GM21825 (cell line): ENCODE measurements around the gene PDE3B.
"Not testable (repeated sequence)": the region's sequence is repeated elsewhere in the genome, so short reads cannot be mapped to it uniquely, and the experiment has no call there.

ENCODE experiments used
- ATAC-seq: cut with Tn5 transposase; IDR thresholded peaks from one replicate; pipeline ENCODE4 v1.9.1; 2021; ENCODE audit warnings: mild to moderate bottlenecking, moderate library complexity; ENCODE audit not compliant: unreplicated experiment

Gene PDE3B

GRCh38 chr11:14673824-14674405 is 30.3 kb downstream of the PDE3B start:
- no peak for ATAC-seq

DNA sequence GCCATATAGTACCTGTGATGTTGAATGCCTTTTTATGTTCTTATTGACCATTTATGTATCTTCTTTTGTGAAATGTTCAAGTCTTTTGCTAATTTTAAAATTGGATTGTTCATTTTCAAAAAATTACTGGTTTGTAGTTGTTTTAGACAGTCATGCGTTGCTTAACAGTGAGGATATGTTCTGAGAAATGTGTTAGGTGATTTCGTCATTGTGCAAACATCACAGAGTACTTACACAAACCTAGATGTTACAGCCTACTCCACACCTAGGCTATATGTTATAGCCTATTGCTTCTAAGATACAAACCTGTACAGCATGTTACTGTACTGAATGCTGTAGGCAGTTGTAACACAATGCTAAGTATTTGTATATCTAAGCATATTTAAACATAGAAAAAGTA is 32.5 kb downstream of the PDE3B start:
- no peak for ATAC-seq

GRCh38 chr11:14677146-14677545 is 33.5 kb downstream of the PDE3B start:
- ATAC-seq = no peak

- no peak for ATAC-seq
Measured at GRCh38 chr11:14678350-14678749, 34.7 kb downstream of the PDE3B start.

DNA sequence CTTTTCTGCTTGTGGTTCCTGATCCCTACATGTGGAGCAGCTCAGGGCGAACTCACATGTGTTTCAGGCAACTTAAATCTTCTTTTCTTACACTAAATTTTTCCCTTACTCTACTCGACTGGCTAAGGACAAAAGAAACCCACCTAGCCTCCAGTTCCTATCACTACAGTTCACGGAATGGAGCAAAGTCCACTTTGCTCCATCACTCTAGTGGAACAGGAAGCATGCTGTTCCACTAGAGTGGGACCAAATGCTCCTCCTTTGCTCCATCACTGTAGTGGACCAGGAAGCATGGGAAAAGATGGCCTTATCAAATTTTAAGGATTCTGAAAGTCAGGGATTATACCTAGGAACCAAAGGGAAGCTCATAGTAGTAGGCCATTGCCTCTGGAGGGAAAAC is 36.1 kb downstream of the PDE3B start:
- no peak for ATAC-seq

GRCh38 chr11:14684234-14684915 is 40.8 kb downstream of the PDE3B start:
- not testable (repeated sequence) for ATAC-seq

GRCh38 chr11:14687456-14687855 is 43.9 kb downstream of the PDE3B start:
- no peak for ATAC-seq

- ATAC-seq = no peak
Measured at GRCh38 chr11:14687943-14688627, 44.5 kb downstream of the PDE3B start.

DNA sequence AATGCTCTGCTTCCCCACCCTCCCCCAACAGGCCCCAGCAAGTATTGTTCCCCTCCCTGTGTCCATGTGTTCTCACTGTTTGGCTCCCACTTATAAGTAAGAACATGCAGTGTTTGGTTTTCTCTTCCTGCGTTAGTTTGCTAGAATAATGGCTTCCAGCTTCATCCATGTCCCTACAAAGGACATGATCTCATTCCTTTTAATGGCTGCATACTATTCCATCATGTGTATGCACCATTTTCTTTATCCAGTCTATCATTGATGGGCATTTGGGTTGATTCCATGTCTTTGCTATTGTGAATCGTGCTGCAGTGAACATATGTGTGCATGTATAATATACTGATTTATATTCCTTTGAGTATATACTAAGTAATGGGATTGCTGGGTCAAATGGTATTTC is 52.1 kb downstream of the PDE3B start:
- ATAC-seq = not testable (repeated sequence)

GRCh38 chr11:14698771-14699170 is 55.2 kb downstream of the PDE3B start:
- ATAC-seq = no peak

GRCh38 chr11:14700593-14700992 is 57.0 kb downstream of the PDE3B start:
- ATAC-seq = no peak

GRCh38 chr11:14702760-14703159 is 59.2 kb downstream of the PDE3B start:
- no peak for ATAC-seq

GRCh38 chr11:14703731-14704130 is 60.1 kb downstream of the PDE3B start:
- ATAC-seq = no peak

DNA sequence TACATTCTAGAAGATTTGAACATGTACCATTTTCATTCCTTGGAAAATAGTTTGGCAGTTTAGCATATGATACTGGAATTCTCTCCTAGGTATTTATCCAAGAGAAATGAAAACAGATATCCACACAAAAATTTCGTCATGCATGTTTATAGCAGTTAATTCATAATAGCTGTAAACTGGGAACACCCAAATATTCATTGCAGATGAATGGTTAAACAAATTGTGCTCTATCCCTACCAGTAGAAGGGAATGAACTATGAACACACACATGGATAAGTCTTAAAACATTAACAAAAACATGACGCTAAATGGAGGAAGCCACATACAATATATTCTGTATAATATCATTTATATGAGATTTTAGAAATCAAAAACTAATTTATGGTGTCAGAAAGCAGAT is 61.5 kb downstream of the PDE3B start:
- ATAC-seq = no peak

DNA sequence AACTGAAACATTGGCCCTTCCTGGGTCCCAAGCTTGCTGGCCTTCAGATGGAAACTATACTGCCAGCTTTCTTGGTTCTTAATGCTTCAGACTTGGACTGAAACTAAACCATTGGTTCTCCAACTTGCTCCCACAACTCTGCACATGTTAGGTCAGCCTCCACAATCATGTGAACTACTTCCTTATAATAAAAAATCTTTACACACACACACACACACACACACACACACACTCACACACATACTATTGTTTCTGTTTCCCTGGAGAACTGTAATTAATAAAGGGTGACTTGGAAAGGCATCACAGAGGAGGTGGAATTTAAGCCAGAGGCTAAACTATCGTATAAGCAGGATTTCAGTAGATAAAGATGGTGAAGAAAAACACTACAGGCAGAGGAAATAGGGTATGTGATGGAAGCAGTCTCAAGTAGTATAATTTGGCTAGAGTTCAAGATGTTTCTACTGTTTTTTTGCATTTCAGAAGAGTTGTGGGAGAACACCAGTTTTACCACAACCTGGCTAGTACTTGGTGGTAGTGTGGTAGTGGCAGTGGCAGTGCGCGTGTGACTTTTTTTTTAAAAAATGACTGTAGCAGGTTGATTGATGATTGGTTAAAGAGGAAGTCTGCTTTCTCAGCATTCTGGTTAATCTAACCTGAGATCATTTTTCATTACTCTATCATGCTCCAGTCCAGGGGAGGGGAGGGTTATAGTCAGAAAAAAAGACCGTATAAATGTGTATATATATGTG is 70.1 kb downstream of the PDE3B start:
- ATAC-seq = no peak

DNA sequence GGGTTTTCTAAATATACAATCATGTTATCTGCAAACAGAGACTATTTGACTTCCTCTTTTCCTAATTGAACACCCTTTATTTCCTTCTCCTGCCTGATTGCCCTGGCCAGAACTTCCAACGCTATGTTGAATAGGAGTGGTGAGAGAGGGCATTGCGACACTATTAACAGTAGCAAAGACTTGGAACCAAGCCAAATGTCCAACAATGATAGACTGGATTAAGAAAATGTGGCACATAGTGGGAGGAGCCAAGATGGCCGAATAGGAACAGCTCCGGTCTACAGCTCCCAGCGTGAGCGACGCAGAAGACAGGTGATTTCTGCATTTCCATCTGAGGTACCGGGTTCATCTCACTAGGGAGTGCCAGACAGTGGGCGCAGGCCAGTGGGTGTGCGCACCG is 72.1 kb downstream of the PDE3B start:
- ATAC-seq = not testable (repeated sequence)

GRCh38 chr11:14722496-14722895 is 78.9 kb downstream of the PDE3B start:
- ATAC-seq = no peak

DNA sequence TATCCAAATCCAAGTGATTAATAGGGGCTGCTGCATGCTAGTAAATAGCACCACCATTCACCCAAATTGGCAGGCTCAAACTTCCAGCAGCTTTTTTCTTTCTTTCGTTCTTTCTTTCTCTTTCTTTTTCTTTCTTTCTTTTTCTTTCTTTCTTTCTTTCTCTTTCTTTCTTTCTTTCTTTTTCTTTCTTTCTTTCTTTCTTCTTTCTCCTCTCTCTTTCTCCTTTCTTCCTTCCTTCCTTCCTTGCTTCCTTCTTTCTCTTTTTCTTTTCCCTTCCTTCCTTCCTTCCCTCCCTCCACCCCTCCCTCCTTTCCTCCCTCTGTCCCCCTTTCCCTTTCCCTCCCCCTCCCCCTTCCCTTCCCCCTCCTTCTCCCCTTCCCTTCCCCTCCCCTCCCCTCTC is 81.5 kb downstream of the PDE3B start:
- no peak for ATAC-seq

DNA sequence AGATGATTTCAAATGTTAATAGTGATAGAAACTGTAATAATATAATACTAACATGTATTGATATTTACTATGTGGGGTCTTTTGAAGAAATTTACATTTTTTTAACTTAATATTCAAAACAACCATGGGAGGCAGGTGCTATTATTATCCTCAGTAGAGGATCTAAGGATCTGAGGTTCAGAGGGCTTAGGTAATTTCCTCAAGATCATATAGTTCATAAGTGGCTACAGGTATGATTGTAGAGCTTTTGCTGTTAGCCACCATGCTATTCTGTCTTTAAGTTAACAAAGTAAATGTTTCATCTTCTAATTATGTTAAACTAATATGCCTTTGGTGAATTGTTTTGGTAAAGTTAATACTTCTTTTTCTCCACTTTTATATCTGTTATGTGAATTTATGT is 83.6 kb downstream of the PDE3B start:
- no peak for ATAC-seq

DNA sequence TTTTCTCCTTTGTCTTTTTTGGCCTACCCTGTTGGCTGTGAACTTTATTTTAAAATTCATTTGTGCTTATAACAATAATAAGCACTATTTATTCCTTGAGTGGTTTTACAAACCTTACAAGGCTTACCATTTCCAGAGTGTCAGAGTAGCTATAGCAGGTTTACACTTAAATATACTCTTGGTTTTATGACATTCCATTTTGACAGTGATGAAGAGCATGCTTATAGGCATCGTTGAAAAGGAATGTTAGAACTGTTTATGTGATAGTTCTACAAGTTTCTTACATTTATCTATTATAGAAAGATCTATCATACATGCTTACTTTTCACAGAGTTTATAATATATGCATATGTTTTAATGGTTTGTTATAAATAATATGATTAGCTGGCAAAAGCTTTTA is 84.1 kb downstream of the PDE3B start:
- ATAC-seq = no peak

GRCh38 chr11:14740539-14740938 is 96.9 kb downstream of the PDE3B start:
- ATAC-seq = not testable (repeated sequence)

DNA sequence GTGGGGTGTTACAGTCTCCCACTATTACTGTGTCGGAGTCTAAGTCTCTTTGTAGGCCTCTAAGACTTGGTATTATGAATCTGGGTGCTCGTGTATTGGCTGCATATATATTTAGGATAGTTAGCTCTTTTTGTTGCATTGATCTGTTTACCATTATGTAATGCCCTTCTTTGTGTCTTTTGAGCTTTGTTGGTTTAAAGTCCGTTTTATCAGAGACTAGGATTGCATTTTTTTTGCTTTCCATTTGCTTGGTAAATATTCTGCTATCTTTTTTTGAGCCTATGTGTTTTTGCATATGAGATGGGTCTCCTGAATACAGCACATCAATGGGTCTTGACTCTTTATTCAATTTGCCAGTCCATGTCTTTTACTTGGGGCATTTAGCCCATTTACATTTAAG is 97.6 kb downstream of the PDE3B start:
- ATAC-seq = no peak
